GM18870 (cell line): ENCODE measurements around the gene CIPC.

Experiments used
- ATAC-seq: cut with Tn5 transposase; IDR thresholded peaks from one replicate; pipeline ENCODE4 v1.9.1; 2021; ENCODE audit warnings: moderate library complexity; ENCODE audit not compliant: unreplicated experiment

CIPC gene

DNA sequence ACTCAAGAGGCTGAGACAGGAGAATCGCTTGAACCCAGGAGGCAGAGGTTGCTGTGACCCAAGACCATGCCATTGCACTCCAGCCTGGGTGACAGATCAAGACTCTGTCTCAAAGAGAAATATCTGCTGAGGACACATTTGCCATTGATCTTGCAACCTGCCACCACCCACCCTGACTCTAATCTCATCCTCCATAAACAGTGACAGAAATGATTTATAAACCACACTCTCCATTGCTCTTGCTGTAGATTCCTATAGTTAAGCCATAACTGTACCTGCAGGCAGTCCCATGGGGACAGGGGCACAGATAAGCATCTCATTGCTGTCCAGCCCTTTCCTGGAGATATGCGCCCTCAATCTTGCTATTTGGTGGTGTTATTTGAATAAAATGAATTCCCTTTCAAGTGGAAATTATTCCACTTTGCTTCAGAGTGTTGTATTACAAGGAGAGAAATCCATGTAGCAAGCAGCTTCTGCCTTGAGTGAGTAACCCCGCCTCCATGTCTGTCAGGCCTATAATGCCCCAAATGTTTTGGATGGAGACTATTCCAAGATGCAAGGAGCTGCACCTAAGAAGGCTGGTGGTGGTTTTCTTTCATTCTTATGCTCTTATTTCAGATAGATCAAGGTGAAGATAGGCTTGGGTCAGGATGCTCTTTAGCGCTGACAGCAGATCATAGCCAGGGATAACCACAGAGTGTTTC lies 46.5 kb downstream of the CIPC start:
- ATAC-seq, result no peak

GRCh38 chr14:77145975-77146740 lies 48.1 kb downstream of the CIPC start:
- no peak for ATAC-seq

DNA sequence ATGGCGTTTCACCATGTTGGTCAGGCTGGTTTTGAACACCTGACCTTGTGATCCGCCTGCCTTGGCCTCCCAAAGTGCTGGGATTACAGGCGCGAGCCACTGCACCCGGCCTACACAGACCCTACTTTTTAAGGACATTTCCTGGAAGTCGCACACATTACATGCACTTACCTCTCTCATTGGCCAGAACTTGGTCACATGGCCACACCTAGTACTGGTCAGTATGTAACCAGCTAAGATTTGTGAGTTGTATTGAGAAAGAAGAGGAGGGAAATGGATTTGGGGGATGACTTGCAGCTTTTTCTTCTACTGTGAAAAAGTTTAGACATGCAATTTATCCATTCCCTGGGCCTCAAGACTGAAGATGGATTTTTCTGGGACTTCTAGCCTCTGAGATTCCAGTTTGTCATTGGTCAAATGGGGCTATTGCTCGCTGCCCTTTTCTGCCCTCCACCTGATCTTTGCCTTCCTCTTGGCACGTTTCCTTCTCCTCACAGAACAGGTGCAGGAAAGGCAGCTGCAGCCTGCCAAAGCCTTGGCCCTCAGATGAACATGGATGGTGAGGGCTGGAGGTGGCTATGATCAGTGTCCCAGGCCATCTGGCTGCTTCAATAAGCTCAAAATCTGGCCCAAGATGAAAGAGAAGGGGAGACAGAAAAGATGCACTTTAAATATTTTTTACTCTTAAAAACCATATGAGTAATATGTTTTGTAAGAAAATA lies 50.6 kb downstream of the CIPC start:
- ATAC-seq, result no peak

- ATAC-seq, result no peak
Observed at GRCh38 chr14:77151245-77151644, 53.2 kb downstream of the CIPC start.

DNA sequence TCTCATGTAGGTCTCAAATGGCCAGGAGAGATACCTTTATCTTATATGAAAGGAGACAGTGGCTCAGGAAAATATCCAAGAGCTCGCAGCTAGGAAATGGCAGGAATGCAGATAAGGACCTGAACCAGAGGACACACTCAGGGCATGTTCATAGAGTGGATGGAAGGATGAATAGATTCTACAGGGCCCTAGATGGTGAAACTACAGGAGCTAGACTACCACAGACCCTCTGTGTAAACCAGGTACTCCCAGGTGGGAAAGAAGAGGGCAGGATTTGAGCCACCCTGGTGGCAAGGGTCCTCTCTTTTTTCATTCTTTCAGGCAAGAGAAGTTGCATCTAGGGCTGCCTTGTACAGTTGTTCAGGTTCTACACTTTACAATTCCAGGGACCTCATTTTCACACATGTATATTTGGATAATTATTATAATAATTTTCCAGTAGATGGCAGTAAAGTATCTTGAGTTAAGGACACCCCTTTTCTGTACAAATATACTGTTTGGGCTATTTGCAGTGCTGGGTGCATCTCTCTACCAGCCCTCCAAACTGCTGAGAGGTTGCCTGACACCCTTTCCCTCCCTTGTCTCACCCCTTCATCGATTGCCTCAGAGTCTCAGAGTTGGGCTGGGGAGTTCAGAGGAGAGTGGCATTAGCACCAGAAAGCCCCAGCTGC lies 54.0 kb downstream of the CIPC start:
- no peak for ATAC-seq

GRCh38 chr14:77153802-77154201 lies 55.7 kb downstream of the CIPC start:
- no peak for ATAC-seq

- no peak for ATAC-seq
Observed at GRCh38 chr14:77154421-77154820, 56.4 kb downstream of the CIPC start.

- no peak for ATAC-seq
Observed at GRCh38 chr14:77155083-77155482, 57.0 kb downstream of the CIPC start.

- ATAC-seq, result no peak
Observed at GRCh38 chr14:77157740-77158139, 59.7 kb downstream of the CIPC start.

DNA sequence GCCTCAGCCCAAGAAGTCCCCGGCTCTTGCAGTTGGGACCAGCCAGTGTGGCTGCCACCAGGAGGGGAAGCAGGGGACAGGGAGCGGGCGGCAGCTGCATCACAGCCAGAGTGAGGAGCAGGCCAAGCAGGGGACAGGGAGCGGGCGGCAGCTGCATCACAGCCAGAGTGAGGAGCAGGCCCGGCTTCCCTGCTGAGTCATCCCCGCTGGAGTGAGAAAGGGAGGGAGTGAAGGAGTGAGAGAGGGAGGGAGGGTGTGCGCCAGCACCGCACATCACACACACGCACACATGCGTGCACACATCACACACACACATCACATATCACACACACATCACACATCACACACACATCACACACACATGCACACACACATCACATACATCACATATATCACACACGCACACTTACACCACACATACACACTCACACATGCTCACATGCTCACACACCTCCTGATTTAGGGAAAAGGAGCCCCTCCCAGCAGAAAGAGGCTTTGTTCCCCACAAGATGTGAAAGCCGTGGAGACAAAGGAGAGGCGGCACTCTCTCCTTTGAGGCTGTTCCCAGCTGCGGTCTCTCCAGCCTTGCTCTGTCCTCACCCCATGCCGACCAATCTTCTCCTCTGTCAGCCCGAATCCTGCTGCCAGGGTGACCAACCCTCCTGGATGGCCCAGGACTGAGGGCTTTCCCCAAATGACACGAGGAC lies 60.3 kb downstream of the CIPC start:
- ATAC-seq, result no peak

DNA sequence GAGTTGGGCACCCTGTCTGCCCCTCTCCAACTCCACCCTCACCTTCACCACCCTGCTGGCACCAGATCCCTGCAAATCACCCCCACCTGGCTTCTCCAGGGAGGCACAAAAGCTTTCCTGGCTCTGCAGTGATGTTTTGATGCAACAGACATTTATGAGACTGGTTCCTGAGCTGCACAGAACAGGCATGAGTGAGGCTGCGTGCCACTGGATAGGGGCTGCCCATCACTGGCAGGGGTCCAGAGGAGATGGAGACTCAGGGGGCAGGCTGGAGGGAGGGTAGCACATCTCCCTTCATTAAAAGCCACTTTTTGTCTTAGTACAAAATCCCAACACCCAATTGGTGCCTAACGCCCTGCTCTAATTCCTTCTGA lies 60.8 kb downstream of the CIPC start:
- no peak for ATAC-seq

DNA sequence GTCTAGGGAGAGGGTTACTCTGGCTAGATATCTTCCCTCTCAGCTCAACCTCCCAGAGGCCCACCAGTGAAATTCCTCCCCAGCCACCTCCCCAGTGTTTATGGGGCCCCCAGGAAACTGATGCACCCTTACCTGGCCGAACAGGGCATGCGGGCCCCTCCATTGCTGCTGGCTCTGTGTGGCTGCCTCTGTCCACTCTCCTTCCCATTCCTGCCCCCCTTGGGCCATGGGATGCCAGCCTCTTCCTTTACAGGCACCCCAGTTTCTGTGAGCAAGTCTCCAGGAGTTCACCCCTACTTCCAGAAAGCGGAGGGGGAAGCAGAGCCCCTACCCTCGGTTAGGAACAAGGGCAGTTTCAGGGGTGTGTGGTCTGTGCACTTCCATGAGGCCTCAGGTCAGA lies 63.0 kb downstream of the CIPC start:
- no peak for ATAC-seq
